ENCODE measurements around the gene C4BPB.

The C4BPB gene

GRCh38 chr1:207051191-207051943 is 37.3 kb upstream of the C4BPB start, which contains the start of gene YOD1:
Gene YOD1 (minus strand): TSS chr1:207051208. CDS start chr1:207051030, 178 bp downstream.
- peaks cover 29% of the 10 kb centered on the region for H3K36me3 Mint-ChIP-seq (ENCODE audit: insufficient read depth)
- H3K4me3 Mint-ChIP-seq = peak within 1 kb of the TSS; percentile 100
- ATAC-seq (replicated peaks; ENCODE audit: extremely low read depth, poor library complexity, severe bottlenecking) = no peak
- no peak for DNase-seq (ENCODE audit: low spot score in 2 of 2)
- no peaks in the 10 kb centered on the region for H3K9me3 Mint-ChIP-seq
- peak within 1 kb of the TSS; percentile 98 for H3K27ac Mint-ChIP-seq (ENCODE audit: low read depth)
- H3K4me1 Mint-ChIP-seq = peaks cover 52% of the 10 kb centered on the region
- peaks cover 3% of the 10 kb centered on the region for H3K27me3 Mint-ChIP-seq

GRCh38 chr1:207052911-207053769 is 35.5 kb upstream of the C4BPB start, which contains the start of gene PFKFB2:
Gene PFKFB2 (plus strand): TSS chr1:207053275. CDS start chr1:207054718, 1,443 bp downstream.
- ATAC-seq (replicated peaks; ENCODE audit: extremely low read depth, poor library complexity, severe bottlenecking) (peak; percentile 83), DNase-seq (ENCODE audit: low spot score in 2 of 2) (peak; percentile 89 to 92)
- Mint-ChIP-seq H3K9me3 (no peaks in the 10 kb centered on the region), H3K27ac (ENCODE audit: low read depth) (peak within 1 kb of the TSS; percentile 98), H3K27me3 (peaks cover 9% of the 10 kb centered on the region), H3K4me3 (peak within 1 kb of the TSS; percentile 100), H3K36me3 (ENCODE audit: insufficient read depth) (peaks cover 17% of the 10 kb centered on the region), H3K4me1 (peaks cover 46% of the 10 kb centered on the region)

GRCh38 chr1:207054491-207054890 is 34.2 kb upstream of the C4BPB start:
- no peaks in the 10 kb centered on the region for H3K9me3 Mint-ChIP-seq
- H3K27ac Mint-ChIP-seq (ENCODE audit: low read depth) = no peak overlapping the region
- H3K4me1 Mint-ChIP-seq = peaks cover 38% of the 10 kb centered on the region
- H3K27me3 Mint-ChIP-seq = peaks cover 9% of the 10 kb centered on the region
- H3K4me3 Mint-ChIP-seq = peak overlapping the region; percentile 100
- H3K36me3 Mint-ChIP-seq (ENCODE audit: insufficient read depth) = peaks cover 16% of the 10 kb centered on the region
- DNase-seq (ENCODE audit: low spot score in 2 of 2) = no peak
- ATAC-seq (replicated peaks; ENCODE audit: extremely low read depth, poor library complexity, severe bottlenecking) = no peak

GRCh38 chr1:207055386-207056001 is 33.2 kb upstream of the C4BPB start:
- Mint-ChIP-seq H3K27me3 (peaks cover 9% of the 10 kb centered on the region), H3K27ac (ENCODE audit: low read depth) (no peak overlapping the region), H3K36me3 (ENCODE audit: insufficient read depth) (peaks cover 11% of the 10 kb centered on the region), H3K4me3 (no peak overlapping the region), H3K4me1 (peaks cover 28% of the 10 kb centered on the region), H3K9me3 (no peaks in the 10 kb centered on the region)
- ATAC-seq (replicated peaks; ENCODE audit: extremely low read depth, poor library complexity, severe bottlenecking) (no peak), DNase-seq (ENCODE audit: low spot score in 2 of 2) (no peak)

- Mint-ChIP-seq H3K4me3 (no peak overlapping the region), H3K27ac (ENCODE audit: low read depth) (no peak overlapping the region), H3K27me3 (peaks cover 9% of the 10 kb centered on the region), H3K9me3 (no peaks in the 10 kb centered on the region), H3K36me3 (ENCODE audit: insufficient read depth) (peaks cover 7% of the 10 kb centered on the region), H3K4me1 (peaks cover 17% of the 10 kb centered on the region)
- no peak for DNase-seq (ENCODE audit: low spot score in 2 of 2)
- ATAC-seq (replicated peaks; ENCODE audit: extremely low read depth, poor library complexity, severe bottlenecking) = no peak
These were observed 32.0 kb upstream of the C4BPB start for GRCh38 chr1:207056673-207057072.

GRCh38 chr1:207058252-207058651 is 30.4 kb upstream of the C4BPB start:
- H3K9me3 Mint-ChIP-seq = no peaks in the 10 kb centered on the region

GRCh38 chr1:207058878-207059867 is 29.5 kb upstream of the C4BPB start:
- no peak for DNase-seq (ENCODE audit: low spot score in 2 of 2)
- Mint-ChIP-seq H3K4me3 (no peak overlapping the region), H3K4me1 (no peaks in the 10 kb centered on the region), H3K27ac (ENCODE audit: low read depth) (no peak overlapping the region), H3K27me3 (peaks cover 9% of the 10 kb centered on the region), H3K9me3 (no peaks in the 10 kb centered on the region), H3K36me3 (ENCODE audit: insufficient read depth) (peaks cover 5% of the 10 kb centered on the region)
- ATAC-seq (replicated peaks; ENCODE audit: extremely low read depth, poor library complexity, severe bottlenecking) = no peak

More at GRCh38 chr1:207058252-207058651, 30.4 kb upstream of the C4BPB start:
- DNase-seq (ENCODE audit: low spot score in 2 of 2) (no peak), ATAC-seq (replicated peaks; ENCODE audit: extremely low read depth, poor library complexity, severe bottlenecking) (no peak)
- Mint-ChIP-seq H3K27me3 (peaks cover 9% of the 10 kb centered on the region), H3K4me1 (peaks cover 2% of the 10 kb centered on the region), H3K4me3 (no peak overlapping the region), H3K27ac (ENCODE audit: low read depth) (no peak overlapping the region), H3K36me3 (ENCODE audit: insufficient read depth) (peaks cover 3% of the 10 kb centered on the region)

- DNase-seq (ENCODE audit: low spot score in 2 of 2) (no peak), ATAC-seq (replicated peaks; ENCODE audit: extremely low read depth, poor library complexity, severe bottlenecking) (no peak)
- Mint-ChIP-seq H3K4me3 (no peak overlapping the region), H3K4me1 (no peaks in the 10 kb centered on the region), H3K9me3 (no peaks in the 10 kb centered on the region), H3K27me3 (peaks cover 9% of the 10 kb centered on the region), H3K36me3 (ENCODE audit: insufficient read depth) (peaks cover 5% of the 10 kb centered on the region), H3K27ac (ENCODE audit: low read depth) (no peak overlapping the region)
These were observed 28.8 kb upstream of the C4BPB start for GRCh38 chr1:207059881-207060280.

- Mint-ChIP-seq H3K4me1 (no peaks in the 10 kb centered on the region), H3K4me3 (no peak overlapping the region), H3K36me3 (ENCODE audit: insufficient read depth) (peaks cover 5% of the 10 kb centered on the region), H3K27ac (ENCODE audit: low read depth) (no peak overlapping the region), H3K27me3 (peaks cover 9% of the 10 kb centered on the region), H3K9me3 (no peaks in the 10 kb centered on the region)
- no peak for ATAC-seq (replicated peaks; ENCODE audit: extremely low read depth, poor library complexity, severe bottlenecking)
- DNase-seq (ENCODE audit: low spot score in 2 of 2) = no peak
These were observed 28.1 kb upstream of the C4BPB start for GRCh38 chr1:207060596-207060995.

- no peaks in the 10 kb centered on the region for H3K4me1 Mint-ChIP-seq
- H3K27ac Mint-ChIP-seq (ENCODE audit: low read depth) = no peak overlapping the region
- peaks cover 5% of the 10 kb centered on the region for H3K36me3 Mint-ChIP-seq (ENCODE audit: insufficient read depth)
These were observed 26.6 kb upstream of the C4BPB start for GRCh38 chr1:207062058-207062457.

GRCh38 chr1:207063014-207063413 is 25.6 kb upstream of the C4BPB start:
- ATAC-seq (replicated peaks; ENCODE audit: extremely low read depth, poor library complexity, severe bottlenecking) (no peak), DNase-seq (ENCODE audit: low spot score in 2 of 2) (no peak)
- H3K4me1 Mint-ChIP-seq = no peaks in the 10 kb centered on the region
- peaks cover 5% of the 10 kb centered on the region for H3K36me3 Mint-ChIP-seq (ENCODE audit: insufficient read depth)
- no peaks in the 10 kb centered on the region for H3K9me3 Mint-ChIP-seq
- H3K27me3 Mint-ChIP-seq = no peaks in the 10 kb centered on the region
- H3K4me3 Mint-ChIP-seq = no peak overlapping the region
- H3K27ac Mint-ChIP-seq (ENCODE audit: low read depth) = no peak overlapping the region

More at GRCh38 chr1:207062058-207062457, 26.6 kb upstream of the C4BPB start:
- H3K9me3 Mint-ChIP-seq = no peaks in the 10 kb centered on the region
- H3K27me3 Mint-ChIP-seq = no peaks in the 10 kb centered on the region
- ATAC-seq (replicated peaks; ENCODE audit: extremely low read depth, poor library complexity, severe bottlenecking) (no peak), DNase-seq (ENCODE audit: low spot score in 2 of 2) (no peak)
- H3K4me3 Mint-ChIP-seq = no peak overlapping the region
